DMS153 treated with DMSO at 0.1 percent for 48 hours (cell line): ENCODE data around the gene SPAG6.

ENCODE experiments used
- DNase-seq: peaks from one replicate; lab custom pipeline; 2025; ENCODE audit not compliant: unreplicated experiment; lab: John Stamatoyannopoulos, UW

Gene SPAG6

DNA sequence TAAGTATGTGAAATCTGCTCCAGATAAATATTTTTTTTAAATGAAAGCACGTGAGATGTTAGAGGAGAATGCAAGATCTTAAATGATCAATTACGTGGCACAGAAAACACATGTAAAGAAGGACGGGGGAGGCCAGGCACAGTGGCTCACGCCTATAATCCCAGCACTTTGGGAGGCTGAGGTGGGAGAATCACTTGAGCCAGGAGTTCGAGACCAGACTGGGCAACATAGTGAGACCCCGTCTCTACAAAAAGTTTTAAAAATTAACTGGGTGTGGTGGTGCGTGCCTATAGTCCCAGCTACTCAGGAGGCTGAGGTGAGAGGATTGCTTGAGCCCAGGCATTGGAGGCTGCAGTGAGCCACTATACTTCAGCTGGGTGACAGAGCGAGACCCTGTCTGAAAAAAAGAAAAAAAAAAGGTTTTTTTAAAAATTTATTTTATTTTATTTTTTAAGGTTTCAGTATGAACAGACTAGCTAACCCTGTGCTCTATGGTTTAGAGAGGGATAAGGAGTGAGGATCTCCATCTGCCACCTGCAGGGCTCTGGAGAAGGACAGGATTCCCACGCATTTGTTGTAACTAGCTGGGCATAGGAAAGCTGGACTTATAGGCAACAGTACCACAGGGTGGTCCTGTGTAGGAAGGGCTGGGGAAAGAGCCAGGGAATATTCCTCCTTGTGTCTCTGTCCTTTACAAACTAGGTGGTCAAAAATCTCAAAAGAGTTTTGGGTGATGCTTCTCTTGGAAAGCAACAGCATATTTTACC, 113.2 kb downstream of the SPAG6 start:
- no peak for DNase-seq

GRCh38 chr10:22459496-22459895, 114.2 kb downstream of the SPAG6 start:
- DNase-seq = no peak

GRCh38 chr10:22460101-22460500, 114.8 kb downstream of the SPAG6 start:
- DNase-seq = no peak

DNA sequence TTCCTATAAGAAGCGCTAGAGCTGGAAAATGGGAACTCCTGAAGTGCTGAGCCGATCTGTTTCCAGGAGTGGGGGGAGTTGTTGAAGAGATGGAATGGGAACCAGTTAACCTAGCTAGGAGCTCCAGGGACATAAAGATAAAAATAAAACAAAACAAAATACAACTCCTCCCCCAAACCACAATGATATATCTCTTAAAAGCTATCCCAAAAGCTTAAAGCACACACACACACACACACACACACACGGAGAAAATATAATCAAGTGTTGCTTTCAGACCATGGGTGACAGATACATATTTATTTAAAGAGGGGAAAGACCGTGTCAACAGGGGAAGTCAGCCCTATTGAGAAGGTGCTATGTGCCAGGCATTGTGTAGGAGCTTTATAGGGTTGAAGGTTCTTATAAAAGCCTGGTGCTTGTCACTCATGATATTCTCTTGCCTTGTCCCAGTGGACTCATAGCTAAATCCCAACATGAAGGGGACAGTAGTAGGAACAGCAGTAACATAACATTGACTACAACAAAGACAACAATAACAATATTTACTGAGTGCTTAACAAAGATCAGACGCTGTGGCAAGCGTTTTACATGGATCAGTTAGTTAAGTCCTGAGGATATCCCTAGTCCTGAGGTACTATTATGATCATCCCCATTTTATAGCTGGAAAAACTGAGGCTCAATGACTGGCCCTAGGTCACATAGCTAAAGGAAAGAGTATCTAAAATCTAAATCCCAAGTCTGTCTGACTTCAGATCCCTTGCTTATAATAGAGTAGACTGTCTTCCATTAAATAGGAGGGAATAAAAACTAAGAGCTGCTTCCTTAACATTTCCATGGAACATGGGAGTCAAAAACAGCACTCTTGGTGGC, 115.5 kb downstream of the SPAG6 start:
- DNase-seq = no peak

- DNase-seq = no peak
Observed at GRCh38 chr10:22461891-22462290, 116.6 kb downstream of the SPAG6 start.

GRCh38 chr10:22463255-22463654, 118.0 kb downstream of the SPAG6 start:
- no peak for DNase-seq

DNA sequence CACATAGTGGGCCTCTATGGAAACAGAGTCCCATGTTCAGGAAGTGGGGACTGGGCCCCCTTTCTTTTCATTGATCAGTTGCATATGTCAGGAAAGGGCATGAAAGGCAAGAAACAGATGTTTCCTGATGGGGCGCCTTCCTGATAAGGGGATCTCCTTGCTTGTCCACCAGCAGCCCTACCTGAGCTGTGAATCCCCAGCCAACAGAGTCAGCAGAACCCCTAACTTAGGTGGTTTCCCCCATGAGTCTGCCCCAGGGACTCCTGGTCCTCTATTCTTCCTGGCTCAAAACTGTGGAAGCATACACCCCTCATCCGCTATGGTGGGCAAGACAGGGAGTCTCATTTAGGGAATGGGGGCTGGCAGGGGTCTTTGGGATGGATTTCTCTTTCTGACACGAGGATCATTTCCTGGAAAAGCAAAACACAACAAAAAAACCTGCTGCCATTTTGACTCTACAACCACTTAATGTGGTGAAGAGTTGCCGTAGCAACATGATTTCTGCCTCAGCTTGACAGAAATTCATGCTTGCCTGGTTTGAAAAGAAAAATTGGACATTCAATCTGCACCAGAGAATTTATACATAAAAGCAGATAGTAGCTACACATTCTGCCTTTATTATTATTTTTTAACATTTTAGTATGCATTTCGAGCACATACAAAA, 119.8 kb downstream of the SPAG6 start:
- DNase-seq = no peak

GRCh38 chr10:22466763-22467334, 121.6 kb downstream of the SPAG6 start:
- no peak for DNase-seq
